Stimulated activated CD4-positive, alpha-beta T cell treated with anti-CD3 and anti-CD28 coated beads, Interleukin-2, amount 100 ng/mL, for 48 hours (primary cell): ENCODE data around the gene SPRR1B.
"Not testable (repeated sequence)": the region's sequence is repeated elsewhere in the genome, so short reads cannot be mapped to it uniquely, and the experiment has no call there.

ENCODE experiments used
- DNase-seq, 2 donors: peaks; one replicate each; pipeline ENCODE4 v3.0.0-alpha.2; 2020

SPRR1B gene, protein sequence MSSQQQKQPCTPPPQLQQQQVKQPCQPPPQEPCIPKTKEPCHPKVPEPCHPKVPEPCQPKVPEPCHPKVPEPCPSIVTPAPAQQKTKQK

GRCh38 chr1:153030895-153031294, at the start of gene SPRR1B:
SPRR1B (plus strand) TSS chr1:153031203; CDS start chr1:153032346, 1,143 bp downstream.
- no peak for DNase-seq

- DNase-seq = no peak
Observed at GRCh38 chr1:152982076-152982475, 48.9 kb upstream of the SPRR1B start.

DNA sequence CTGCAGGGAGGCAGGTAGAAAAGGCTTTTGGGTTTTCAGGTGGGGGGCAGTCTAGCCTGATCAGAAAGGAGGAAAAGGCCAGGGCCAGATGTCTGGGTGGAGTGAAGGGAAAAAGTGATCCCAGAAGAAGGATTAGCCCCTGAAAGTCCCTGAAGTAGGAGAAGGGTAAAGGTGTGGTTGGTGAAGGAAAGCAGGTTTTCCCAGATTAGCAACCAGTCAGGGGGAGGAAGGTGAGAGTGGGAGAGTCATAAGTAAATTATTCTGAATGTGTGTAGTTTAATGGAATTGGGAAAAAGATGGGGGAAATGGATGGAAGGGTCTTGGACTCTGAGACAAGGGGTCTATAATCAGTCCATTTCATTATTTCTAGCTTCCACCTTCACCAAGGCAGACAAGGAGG, 47.8 kb upstream of the SPRR1B start:
- DNase-seq = no peak

DNA sequence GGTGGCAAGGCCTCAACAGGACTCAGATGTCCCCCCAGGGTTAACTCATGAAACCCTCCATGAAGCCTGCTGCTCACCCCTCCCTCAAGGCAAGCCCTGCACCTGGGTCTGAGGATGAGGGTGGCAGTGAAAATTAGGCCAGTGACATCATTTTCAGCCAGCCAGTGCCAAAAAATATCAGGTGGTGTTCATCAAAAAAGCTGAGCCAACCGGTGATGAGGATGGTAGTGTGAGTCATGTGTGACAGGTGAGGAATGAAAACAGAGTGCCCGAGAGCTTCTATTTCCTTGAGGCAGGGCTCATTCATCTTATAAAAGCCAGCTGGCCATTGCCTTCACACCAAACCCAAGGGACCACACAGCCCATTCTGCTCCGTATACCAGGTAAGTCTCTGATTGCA, 47.3 kb upstream of the SPRR1B start, which contains the start of gene SPRR1A:
Gene SPRR1A (plus strand): TSS at position 339 of the 400 bp plus-strand sequence. CDS start 1,150 bp downstream, outside the sequence.
- no peak for DNase-seq

GRCh38 chr1:152986578-152986977, 44.4 kb upstream of the SPRR1B start:
- no peak for DNase-seq

DNA sequence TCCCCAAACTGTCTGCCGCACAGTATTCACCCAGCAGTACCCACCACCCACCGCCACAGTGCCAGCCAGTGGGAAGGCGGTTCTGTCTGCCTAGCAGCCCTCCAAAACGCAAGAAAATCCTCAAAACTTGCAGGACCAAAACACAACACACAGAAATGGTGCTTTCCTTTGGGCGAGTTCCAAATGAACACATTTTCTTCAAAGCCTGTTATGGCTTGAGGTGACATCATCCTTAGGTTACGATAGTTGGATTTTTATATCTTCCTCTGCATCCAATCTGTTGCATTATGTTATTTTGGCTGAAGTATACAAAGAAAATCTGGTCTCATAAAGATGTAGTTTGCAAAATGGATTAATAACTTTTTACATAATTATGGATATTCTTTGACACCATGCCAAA, 37.8 kb upstream of the SPRR1B start:
- DNase-seq = no peak

DNA sequence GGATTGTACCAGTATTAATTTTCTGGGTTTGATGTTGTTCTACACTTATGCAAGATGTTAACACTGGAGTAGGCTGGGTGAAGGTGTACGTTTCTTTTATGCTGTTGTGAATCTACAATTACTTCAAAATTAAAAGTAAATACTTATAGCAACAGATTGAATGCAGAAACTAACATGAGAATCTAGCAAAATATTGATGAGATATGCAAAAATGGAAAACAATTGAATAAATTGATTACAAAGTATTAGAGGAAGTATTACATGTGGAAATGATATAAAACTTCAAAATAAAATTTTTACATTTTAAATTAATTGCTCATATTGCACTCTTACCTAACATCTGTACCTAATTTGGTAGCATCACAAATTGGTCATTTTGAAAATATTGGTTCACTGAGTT, 35.2 kb upstream of the SPRR1B start:
- DNase-seq = no peak

DNA sequence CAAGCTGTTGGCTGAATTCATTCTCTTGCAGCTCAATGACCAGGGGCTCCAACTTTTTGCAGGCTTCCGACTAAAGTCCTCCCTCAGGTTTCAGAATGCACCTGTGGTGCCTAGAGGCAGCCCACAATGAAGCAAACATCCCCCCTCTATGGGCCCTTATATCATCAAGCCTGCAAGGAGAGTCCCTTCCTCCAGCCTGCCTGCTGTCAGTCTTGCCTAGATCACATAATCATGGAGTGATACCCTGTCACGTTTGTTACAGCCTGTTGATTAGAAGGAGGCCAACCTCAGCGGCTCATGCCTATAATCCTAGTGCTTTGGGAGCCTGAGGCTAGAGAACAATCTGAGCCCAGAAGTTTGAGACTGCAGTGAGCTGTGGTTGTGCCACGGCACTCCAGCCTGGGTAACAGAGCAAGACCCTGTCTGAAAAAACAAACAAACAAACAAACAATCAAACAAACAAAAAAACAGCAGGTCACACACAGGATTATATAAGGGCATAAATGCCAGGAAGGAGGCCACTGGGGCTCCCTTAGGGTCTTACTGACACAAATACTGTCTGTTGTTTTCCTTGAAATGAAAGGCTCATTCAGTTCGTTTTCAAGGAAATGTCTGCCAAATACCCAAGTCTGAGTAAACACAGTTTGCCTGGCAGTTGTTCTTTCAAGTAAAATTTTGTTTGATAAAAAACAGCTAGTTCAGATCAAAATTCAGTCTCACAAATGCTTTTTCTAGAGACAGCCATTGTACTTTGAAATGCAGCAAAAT, 34.2 kb upstream of the SPRR1B start:
- DNase-seq = no peak

GRCh38 chr1:152997901-152998300, 33.1 kb upstream of the SPRR1B start:
- no peak for DNase-seq

- no peak for DNase-seq
Observed at GRCh38 chr1:152998476-152998875, 32.5 kb upstream of the SPRR1B start.

- no peak for DNase-seq
Observed at GRCh38 chr1:152999818-153000217, 31.2 kb upstream of the SPRR1B start.

DNA sequence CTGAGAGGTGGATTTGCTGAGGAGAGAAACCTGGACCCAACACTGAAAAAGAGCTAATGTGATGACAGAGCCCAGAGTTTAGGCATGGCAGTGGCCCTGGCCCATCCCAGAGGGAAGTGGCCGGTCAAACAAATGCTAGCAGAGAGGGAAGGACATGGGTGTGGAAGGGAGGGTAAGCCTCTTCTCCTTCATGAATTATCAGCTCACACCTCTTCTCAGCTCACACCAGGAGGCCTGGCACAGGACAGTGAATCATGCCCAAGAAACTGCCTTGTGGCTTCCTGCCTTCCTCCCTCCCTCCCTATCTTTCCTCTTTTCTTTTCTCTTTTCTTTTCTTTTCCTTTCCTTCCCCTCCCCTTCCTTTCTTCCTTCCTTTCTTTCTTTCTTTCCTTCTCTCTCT, 30.7 kb upstream of the SPRR1B start:
- DNase-seq = no peak

DNA sequence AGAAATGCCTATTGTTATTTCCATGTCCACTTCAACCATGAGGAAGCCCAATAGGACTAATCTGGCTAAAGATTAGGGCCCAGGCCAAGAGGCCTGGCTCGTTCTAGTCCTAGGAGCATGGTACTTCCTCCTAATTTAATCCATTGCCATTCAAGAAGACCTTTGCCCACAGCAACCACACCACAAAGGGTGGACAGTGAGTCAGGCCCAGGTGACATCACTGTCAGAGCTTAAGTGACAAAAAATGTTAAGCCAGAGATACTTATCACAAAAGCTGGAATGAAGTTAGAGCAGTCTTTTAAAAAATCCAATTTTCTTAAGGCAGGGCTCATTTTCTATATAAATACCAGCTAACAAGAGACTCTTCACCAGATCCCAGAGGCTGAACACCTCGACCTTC, 29.6 kb upstream of the SPRR1B start, which contains the start of gene SPRR3:
Gene SPRR3 (plus strand): TSS at position 368 of the 400 bp plus-strand sequence. CDS start 1,272 bp downstream, outside the sequence.
- DNase-seq = no peak

DNA sequence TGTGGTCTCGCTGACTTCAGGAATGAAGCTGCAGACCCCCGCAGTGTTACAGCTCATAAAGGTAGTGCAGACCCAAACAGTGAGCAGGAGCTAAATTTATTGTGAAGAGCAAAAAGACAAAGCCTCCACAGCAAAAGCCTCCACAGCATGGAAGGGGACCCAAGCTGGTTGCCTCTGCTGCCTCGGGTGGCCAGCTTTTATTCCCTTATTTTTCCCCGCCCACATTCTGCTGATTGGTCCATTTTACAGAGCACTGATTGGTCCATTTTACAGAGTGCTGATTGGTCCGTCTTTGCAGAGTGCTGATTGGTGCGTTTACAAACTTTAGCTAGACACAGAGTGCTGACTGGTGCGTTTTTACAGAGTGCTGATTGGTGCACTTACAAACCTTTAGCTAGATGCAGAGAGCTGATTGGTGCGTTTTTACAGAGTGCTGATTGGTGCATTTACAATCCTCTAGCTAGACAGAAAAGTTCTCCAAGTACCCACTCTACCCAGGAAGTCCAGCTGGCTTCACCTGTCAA, 19.7 kb upstream of the SPRR1B start:
- DNase-seq = not testable (repeated sequence)

DNA sequence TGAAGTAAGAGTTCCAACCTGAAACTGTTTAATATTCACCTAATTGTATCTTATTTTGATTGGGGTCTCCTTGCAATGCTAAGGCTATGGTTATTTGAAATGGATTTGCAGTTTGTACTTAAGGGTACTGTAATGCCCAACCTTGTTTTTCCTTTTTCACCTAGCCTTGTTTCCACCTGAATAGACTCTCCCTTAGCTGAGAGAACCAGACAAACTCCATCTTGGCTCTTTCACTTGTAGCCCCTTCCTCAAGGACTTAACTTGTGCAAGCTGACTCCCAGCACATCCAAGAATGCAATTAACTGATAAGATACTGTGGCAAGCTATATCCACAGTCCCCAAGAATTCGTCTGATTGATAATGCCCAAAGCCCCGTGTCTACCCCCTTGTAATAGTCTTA, 9.2 kb upstream of the SPRR1B start:
- DNase-seq = not testable (repeated sequence)

GRCh38 chr1:153022340-153022739, 8.7 kb upstream of the SPRR1B start:
- not testable (repeated sequence) for DNase-seq

GRCh38 chr1:153023109-153023508, 7.9 kb upstream of the SPRR1B start:
- no peak for DNase-seq

- no peak for DNase-seq
Observed at GRCh38 chr1:153024413-153024812, 6.6 kb upstream of the SPRR1B start.

DNA sequence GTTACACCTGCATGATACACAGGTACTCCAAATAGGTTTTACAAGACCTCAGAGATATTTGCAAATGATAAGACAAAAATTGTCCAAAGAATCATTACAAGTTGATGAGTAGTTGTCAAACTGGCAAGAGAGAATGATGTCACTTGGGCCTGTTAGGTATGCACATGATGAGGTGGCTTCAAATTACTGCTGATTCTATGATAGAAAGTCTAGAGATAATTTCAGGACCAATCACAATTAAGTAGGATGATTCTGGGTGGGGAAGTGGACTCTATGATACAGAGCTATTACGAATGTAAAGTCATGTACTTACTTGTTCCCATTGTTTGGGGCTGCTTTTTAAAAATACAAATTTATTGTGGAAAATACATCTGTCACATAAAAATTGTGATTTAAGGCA, 5.2 kb upstream of the SPRR1B start:
- DNase-seq = no peak

GRCh38 chr1:153028766-153029165, 2.2 kb upstream of the SPRR1B start:
- no peak for DNase-seq

DNA sequence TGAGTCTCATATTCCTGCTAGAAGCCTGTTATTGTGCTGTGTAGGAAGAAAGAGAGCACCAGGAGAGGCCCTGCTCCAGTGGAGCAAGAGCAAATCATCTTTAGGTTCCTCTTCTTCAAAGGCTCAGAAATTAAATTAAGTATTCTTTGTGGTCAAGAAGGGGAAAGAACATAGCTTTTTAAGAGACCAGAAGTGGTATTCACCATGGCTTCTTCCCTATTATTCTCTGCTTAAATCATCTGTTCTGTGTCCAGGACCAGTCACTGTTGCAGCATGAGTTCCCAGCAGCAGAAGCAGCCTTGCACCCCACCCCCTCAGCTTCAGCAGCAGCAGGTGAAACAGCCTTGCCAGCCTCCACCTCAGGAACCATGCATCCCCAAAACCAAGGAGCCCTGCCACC, 1.1 kb downstream of the SPRR1B start:
- no peak for DNase-seq

- DNase-seq = no peak
Observed at GRCh38 chr1:153032677-153033308, 1.8 kb downstream of the SPRR1B start.

DNA sequence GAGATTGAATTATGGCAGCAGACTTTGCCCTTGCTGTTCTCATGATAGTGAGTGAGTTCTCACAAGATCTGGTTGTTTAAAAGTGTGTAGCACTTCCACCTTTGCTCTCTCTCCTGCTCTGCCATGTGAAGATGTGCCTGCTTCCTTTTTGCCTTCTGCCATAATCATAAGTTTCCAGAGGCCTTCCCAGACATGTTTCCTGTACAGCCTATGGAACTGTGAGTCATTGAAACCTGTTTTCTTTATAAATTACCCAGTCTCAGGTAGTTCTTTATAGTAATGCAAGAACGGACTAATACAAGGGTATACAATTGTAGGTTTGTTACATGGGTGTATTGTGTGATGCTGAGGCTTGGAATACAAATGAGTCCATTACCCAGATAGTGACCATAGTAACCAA, 4.2 kb downstream of the SPRR1B start:
- no peak for DNase-seq
